Cardiac muscle cell (in vitro differentiated cells and primary cell): ENCODE results near the gene FLOT2. TPM values are rescaled to one million over a fixed set of nuclear protein-coding genes. Genes with fewer than 3 reads are reported as not detected.
A peak's percentile ranks its signal among the peaks of the same experiment; 100 is the strongest.

Experiments used
- DNase-seq, 2 donors: peaks; one replicate each; pipeline versions ENCODE4 v3.0.0 to v3.0.0-alpha.2; 2010 to 2017; ENCODE audit warnings: low read depth in 1 of 2, low spot score in 1 of 2
- H3K27ac ChIP-seq: fragments of 200-600 bp; sonication (generic); 2 replicates; pipeline ENCODE4 v1.5.1; 2016
- H3K27me3 ChIP-seq: fragments of 200-600 bp; sonication (generic); 2 replicates; pipeline ENCODE4 v1.6.0; 2016; ENCODE audit warnings: control low read depth
- H3K36me3 ChIP-seq: fragments of 200-600 bp; sonication (generic); 2 replicates; pipeline ENCODE4 v1.5.1; 2016; ENCODE audit warnings: control low read depth
- H3K4me1 ChIP-seq: fragments of 200-600 bp; sonication (generic); 2 replicates; pipeline ENCODE4 v1.8.1; 2017; ENCODE audit warnings: low read depth, mild to moderate bottlenecking, mixed run types
- H3K4me3 ChIP-seq: fragments of 200-600 bp; sonication (generic); 2 replicates; pipeline ENCODE4 v1.5.1; 2016; ENCODE audit warnings: mild to moderate bottlenecking
- H3K9me3 ChIP-seq: fragments of 200-600 bp; sonication (generic); 2 replicates; pipeline ENCODE4 v1.5.1; 2017; ENCODE audit warnings: low read depth, mild to moderate bottlenecking, control low read depth
- CTCF ChIP-seq: IDR thresholded peaks from 2 replicates; pipeline ENCODE4 v1.5.1; 2012; ENCODE audit warnings: low read depth, mild to moderate bottlenecking, low read length
- polyA plus RNA-seq: library from polyadenylated mRNA; unstranded; fragments of >200 nt; fragmentation: Nextera tagmentation; extraction: Ambion mirVana; gene quantifications from 2 replicates; pipeline ENCODE4 v1.2.1, GENCODE V29; 2016
- total RNA-seq: library from RNA; depleted of rRNA; stranded (reverse); fragments of >200 nt; gene quantifications from 2 replicates; pipeline ENCODE4 v1.2.3, GENCODE V29; 2016

The FLOT2 gene
- total and polyA plus RNA-seq, 2 experiments from 2014 or later: 102 to 145 TPM

- Histone ChIP-seq H3K9me3 (no peaks in the 10 kb centered on the region), H3K36me3 (peaks cover 8% of the 10 kb centered on the region), H3K27ac (no peak overlapping the region), H3K4me1 (peaks cover 13% of the 10 kb centered on the region), H3K4me3 (no peak overlapping the region), H3K27me3 (no peaks in the 10 kb centered on the region)
- no peak for TF ChIP-seq CTCF
- no peak for DNase-seq
Measured at GRCh38 chr17:28941251-28941650, 43.7 kb upstream of the FLOT2 start.

DNA sequence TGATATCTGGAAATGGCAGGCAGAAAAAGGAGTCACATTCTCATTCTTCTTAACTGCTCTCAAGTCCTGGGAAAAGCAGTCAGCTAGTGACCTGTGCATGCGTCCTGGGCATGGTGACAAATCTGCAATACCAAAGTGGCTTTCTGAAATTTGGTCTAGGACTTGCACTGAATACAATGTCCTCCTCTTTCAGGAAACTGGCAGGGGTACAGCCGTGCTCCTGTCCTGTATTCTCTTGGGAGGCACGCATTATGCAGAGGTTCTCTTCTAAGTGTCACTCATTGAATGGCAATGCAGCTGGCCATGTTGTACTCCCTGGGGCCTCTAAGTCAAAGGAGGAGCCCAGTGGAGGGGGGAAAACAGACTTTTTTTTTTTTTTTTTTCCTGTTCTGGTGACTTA is 43.1 kb upstream of the FLOT2 start:
- Histone ChIP-seq H3K4me1 (peaks cover 19% of the 10 kb centered on the region), H3K36me3 (peaks cover 8% of the 10 kb centered on the region), H3K27me3 (no peaks in the 10 kb centered on the region), H3K27ac (no peak overlapping the region), H3K9me3 (no peaks in the 10 kb centered on the region), H3K4me3 (no peak overlapping the region)
- TF ChIP-seq CTCF: no peak
- DNase-seq: no peak

DNA sequence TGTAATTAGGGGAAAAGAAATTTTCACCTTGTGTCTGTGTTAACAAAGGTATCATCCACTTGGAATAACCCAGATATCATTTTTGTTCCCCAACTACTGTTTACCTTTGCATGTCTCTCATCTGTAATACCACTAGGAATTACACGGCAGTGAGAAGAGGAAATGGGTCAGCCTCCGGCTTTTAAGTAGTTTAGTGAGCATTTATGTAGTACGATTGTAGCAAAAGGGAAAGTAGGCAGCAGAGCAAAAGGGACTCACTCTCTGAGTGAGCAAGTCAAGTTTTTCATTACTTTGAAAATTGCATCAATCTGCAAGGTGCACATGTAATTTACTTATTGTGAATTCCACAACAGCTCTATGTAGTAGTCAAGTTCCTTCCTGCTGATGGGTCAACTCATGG is 42.6 kb upstream of the FLOT2 start:
- peaks cover 21% of the 10 kb centered on the region for H3K4me1 ChIP-seq
- TF ChIP-seq CTCF: no peak
- no peaks in the 10 kb centered on the region for H3K27me3 ChIP-seq
- no peaks in the 10 kb centered on the region for H3K9me3 ChIP-seq
- DNase-seq: no peak
- no peak overlapping the region for H3K27ac ChIP-seq
- H3K4me3 ChIP-seq: no peak overlapping the region
- H3K36me3 ChIP-seq: peaks cover 8% of the 10 kb centered on the region

DNA sequence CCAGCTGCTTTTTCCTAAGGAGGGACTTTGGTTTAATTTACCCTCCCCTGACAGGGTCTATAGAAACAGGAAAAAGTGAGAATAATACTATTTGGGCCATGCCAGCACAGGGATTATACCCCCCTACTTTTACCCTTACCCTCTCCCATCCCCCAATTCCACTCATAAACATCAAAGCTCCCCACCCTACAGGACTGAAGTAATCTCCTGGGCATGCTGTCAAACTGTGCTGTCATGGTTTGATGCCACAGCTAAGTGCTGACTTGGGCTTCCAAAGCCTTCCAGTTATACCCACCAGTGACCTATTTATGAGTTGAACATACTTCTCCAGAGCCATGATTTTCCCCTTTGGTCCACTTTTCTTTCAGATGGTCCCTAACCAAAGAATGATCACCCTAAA is 41.0 kb upstream of the FLOT2 start:
- TF ChIP-seq CTCF: no peak
- Histone ChIP-seq H3K27me3 (no peaks in the 10 kb centered on the region), H3K4me1 (peaks cover 21% of the 10 kb centered on the region), H3K27ac (peak overlapping the region; percentile 45), H3K4me3 (no peak overlapping the region), H3K36me3 (peaks cover 6% of the 10 kb centered on the region), H3K9me3 (no peaks in the 10 kb centered on the region)
- no peak for DNase-seq

- Histone ChIP-seq H3K4me1 (peaks cover 21% of the 10 kb centered on the region), H3K9me3 (no peaks in the 10 kb centered on the region), H3K27ac (peak overlapping the region; percentile 41), H3K27me3 (no peaks in the 10 kb centered on the region), H3K4me3 (no peak overlapping the region), H3K36me3 (peaks cover 6% of the 10 kb centered on the region)
- TF ChIP-seq CTCF: no peak
- peak in 1 of 2 donors; percentile 76 for DNase-seq
Measured at GRCh38 chr17:28937044-28937729, 39.7 kb upstream of the FLOT2 start.
